Measurements from ENCODE around the gene COL26A1.
"Not testable (repeated sequence)": the region's sequence is repeated elsewhere in the genome, so short reads cannot be mapped to it uniquely, and the experiment has no call there.

The COL26A1 gene

GRCh38 chr7:101442426-101443070, 79.9 kb downstream of the COL26A1 start:
- no peak for DNase-seq (ENCODE audit: low spot score)

DNA sequence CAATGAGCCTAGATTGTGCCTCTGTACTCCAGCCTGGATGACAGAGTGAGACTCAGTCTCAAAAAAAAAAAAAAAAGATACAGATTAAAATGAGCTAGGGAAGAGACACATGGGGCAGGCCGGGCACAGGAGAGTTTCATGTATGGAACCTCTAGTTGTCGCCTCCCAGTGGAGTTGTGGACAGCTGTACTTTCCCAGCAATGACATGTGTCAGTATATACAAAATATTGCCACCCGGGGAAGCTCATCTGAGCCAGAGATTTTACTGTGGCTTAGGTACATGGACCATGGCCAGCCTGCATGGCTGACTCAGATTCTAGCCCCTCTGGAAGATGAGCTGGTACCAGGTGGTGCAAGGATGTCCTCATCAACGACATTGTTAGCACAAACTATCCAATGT, 87.4 kb downstream of the COL26A1 start:
- no peak for DNase-seq (ENCODE audit: low spot score)

DNA sequence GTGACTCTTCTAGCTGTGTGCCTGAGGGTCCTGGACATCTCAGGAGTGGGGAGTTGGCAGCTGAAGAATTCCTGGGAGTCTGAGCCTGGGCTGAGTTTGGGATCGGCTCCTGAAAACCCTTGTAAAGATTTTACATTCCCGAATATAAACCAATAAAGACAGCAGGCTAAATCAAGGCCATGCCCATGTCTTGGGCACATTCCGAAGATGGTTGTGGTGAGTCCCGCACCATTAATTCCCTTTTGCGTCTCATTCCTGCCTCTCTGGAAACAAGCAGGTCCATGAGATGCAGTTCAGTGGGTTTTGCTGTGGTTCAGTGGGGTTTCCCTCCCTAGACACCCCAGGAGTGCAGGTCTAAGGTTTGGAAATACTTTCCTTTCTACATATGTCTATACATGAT, 90.9 kb downstream of the COL26A1 start:
- no peak for DNase-seq (ENCODE audit: low spot score)

DNA sequence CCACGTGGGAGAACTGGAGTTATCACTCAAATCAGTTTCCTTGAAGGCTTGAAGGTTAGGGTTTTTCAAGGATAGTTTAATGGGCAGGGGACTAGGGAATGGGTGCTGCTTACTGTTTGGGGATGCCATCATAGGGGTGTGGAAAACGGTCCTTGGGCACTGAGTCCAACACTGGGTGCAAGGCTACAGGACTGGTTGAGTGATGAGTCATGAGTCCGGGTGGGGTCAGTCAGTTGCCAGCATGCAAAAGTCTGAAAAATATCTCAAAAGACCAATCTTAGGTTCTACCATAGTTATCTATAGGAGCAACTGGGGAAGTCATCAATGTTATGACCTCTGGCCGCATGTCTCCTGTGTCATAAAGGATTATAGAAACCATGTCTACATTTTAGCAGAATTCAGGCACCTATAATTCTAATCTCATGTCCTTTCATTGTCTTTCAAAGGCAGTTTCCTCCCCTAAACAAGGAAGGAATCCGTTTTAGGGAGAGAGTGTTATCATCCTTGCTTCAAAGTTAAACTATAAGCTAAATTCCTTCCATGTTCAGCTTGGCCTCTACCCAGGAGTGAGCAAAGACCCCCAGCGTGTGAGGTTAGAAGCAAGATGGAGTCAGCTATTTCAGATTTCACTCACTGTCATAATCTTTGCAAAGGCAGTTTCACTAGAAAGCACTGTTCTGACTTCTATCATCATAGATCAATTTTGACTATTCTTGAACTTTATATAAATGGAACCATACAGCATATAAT, 94.5 kb downstream of the COL26A1 start:
- no peak for DNase-seq (ENCODE audit: low spot score)

DNA sequence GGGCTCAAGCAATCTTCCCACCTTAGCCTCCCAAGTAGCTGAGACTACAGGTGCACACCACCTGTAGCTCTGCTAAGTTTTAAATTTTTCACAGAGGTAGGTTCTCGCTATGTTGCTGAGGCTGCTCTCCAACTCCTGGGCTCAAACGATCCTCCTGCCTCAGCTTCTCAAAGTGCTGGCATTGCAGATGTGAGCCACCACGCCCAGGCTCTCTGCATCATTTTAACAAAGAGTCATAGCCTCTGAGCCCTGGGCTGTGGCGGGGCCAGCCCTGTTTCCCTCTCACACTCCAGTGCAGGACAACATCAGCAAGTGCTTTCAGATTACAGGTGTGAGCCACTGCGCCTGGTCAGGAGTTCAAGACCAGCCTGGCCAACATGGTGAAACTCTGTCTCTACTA, 102.5 kb downstream of the COL26A1 start:
- no peak for DNase-seq (ENCODE audit: low spot score)

- DNase-seq (ENCODE audit: low spot score) = no peak
These were observed 103.0 kb downstream of the COL26A1 start for GRCh38 chr7:101465576-101466196.

GRCh38 chr7:101466871-101467270, 104.2 kb downstream of the COL26A1 start:
- no peak for DNase-seq (ENCODE audit: low spot score)

DNA sequence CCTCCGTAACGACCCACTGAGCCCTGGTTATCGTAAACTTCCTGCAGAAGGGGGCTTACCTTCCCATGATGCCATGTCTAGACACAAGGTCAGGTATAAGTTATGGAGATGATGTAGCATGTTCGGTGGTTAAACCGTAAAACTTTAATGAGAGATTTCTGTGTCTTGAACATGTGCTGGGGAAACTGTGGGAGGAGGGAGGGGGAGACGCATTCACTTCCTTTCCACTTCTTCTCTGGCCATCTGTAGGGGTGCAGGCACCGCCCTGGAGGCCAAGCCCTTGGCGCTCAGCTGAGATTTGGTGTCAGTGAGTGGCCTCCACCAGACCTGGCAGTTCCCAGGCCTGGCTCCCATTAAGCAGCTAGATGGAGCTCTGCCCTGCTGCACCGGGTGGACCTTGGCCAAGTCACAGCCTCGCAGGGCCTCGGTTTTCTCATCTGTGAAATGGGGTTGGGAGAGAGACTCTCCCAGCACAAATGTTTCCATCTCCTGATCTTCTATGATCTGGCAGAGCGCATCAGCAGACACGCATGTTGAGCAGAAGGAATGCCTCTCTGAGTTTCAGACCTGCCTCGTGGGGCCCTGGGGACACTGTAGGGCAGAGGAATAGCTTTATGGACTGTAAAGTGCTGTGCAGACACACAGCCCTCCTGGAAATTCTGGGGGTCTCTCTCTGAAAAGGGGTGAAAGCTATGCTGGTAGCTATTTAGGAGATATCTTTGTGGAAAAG, 106.0 kb downstream of the COL26A1 start:
- DNase-seq (ENCODE audit: low spot score) = no peak

- no peak for DNase-seq (ENCODE audit: low spot score)
These were observed 108.2 kb downstream of the COL26A1 start for GRCh38 chr7:101470668-101471487.

GRCh38 chr7:101474178-101474577, 111.5 kb downstream of the COL26A1 start:
- no peak for DNase-seq (ENCODE audit: low spot score)

GRCh38 chr7:101475691-101476090, 113.0 kb downstream of the COL26A1 start:
- not testable (repeated sequence) for DNase-seq (ENCODE audit: low spot score)

GRCh38 chr7:101479217-101479616, 116.5 kb downstream of the COL26A1 start:
- DNase-seq (ENCODE audit: low spot score) = no peak

DNA sequence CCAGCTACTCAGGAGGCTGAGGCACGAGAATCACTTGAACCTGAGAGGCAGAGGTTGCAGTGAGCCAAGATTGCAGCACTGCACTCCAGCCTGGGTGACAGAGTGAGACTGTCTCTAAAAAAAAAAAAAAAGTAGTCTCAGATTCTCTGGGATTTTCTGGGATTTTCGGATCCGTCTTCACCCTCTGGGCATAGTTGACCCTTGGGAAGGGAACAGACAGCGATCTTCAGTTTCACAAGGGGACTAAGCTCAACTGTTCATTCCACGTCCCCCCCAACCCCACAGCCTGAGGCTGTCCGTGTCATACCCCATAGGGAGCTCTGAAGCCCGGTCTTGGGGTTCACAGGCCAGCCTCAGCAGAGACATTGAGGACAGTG, 123.4 kb downstream of the COL26A1 start:
- not testable (repeated sequence) for DNase-seq (ENCODE audit: low spot score)

GRCh38 chr7:101486433-101487104, 123.9 kb downstream of the COL26A1 start:
- DNase-seq (ENCODE audit: low spot score) = no peak

DNA sequence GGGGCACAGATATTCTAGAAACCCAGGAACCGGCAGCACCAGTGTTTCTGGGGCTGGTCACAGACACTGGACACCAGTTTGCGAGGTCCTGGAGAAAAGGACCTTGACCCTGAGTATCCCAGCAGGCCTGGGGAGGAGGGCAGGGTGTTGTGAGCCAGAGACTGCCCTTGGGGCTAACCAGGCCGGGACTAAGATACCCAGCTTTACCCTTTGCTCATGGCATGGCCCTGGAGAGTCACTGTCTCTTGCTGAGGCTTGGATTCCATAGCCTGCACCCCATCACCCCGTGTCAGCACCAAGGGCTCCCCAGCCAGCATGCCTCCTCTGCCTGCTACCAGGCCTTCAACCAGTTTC, 124.4 kb downstream of the COL26A1 start:
- no peak for DNase-seq (ENCODE audit: low spot score)

- DNase-seq (ENCODE audit: low spot score) = no peak
These were observed 125.1 kb downstream of the COL26A1 start for GRCh38 chr7:101487753-101488152.

DNA sequence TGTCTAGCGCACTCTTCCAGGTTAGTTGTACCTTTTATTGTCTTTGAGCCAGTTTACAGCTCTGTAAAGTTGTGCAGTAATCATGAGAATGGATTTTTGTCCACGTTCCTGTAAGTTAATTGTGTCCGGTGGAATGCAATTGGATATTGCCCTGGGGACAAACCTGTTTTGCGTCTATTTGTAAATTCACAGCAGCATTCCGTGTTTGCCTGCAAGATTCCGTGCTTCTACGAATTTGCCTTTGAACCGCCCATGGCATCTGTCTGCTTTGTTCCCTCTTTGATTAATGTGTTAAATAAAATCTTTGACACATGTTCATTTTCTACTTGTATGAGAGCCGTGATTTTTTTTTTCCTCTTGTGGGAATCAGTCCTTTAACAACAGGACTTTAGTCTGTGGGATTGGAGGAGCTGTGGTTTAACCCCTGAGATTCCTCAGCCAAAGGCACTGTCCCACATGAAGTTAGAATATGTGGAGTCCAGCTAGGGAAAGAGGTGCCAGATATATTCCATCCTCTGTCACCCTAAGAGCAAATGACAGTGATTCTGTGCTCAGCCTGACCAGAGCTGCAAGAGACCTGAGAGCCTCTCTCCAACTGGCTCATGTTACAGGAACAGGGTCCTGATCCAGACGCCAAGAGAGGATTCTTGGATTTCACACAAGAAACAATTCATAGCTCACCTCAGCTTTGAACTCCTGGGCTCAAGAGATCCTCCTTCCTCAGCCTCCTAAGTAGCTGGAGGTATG, 126.3 kb downstream of the COL26A1 start:
- no peak for DNase-seq (ENCODE audit: low spot score)

DNA sequence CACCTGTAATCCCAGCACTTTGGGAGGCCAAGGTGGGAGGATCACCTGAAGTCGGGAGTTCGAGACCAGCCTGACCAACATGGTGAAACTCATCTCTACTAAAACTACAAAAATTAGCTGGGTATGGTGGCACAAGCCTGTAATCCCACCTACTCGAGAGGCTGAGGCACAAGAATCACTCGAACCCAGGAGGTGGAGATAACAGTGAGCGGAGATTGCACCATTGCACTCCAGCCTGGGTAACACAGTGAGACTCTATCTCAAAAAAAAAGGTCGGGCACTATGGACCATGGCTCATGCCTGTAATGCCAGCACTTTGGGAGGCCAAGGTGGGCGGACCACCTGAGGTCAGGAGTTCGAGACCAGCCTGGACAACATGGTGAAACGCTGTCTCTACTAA, 127.8 kb downstream of the COL26A1 start:
- not testable (repeated sequence) for DNase-seq (ENCODE audit: low spot score)

- DNase-seq (ENCODE audit: low spot score) = not testable (repeated sequence)
These were observed 128.8 kb downstream of the COL26A1 start for GRCh38 chr7:101491442-101491841.

DNA sequence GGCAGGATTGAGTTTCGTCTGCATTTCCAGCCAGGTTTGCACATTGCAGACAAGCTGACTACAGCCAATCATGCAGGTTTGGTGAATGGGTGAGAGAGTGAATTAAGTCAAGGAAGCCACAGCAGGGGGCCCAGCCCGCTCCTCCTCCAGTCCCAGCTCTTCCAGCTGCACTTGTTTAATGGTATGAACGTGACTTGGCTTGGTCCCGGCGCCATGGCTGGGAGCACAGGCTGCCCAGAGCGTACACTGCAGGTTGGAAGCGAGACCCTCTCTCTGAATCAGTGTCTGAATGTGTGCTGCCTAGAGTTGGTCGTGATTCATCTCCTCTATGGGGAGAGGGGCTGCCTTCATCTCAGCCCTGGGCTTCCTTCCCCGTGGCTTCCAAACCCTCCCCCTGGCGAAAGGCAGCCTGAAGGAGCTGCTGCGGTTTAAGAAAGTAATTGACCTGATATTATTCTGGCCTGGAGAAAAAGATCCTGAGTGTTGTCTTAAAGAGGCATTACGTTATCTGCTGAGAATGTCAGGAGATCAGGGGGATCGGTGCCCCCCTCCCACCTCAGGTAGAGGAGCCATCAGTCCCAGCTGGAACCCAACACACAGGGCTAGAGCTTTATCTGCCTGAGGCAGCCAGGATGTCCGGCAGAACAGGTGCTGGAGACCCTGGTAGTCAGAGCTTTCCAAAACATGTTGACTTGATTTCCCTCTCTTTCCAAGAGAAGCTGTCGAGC, 132.1 kb downstream of the COL26A1 start:
- no peak for DNase-seq (ENCODE audit: low spot score)

Data from CD4-positive, alpha-beta T cell treated with Interleukin-15 for 4 hours (primary cell).